Progenitor cell of endocrine pancreas (in vitro differentiated cells): Measurements from ENCODE around the gene MSX2. TPM values are rescaled to one million over a fixed set of nuclear protein-coding genes. Genes with fewer than 3 reads are reported as not detected.

ENCODE experiments used
- DNase-seq: peaks from one replicate; pipeline ENCODE4 v3.0.0; 2021; ENCODE audit warnings: low spot score; ENCODE audit not compliant: unreplicated experiment
- H3K27ac Mint-ChIP-seq: 2 replicates; pipeline ENCODE4 v1.8.0; 2021; ENCODE audit warnings: mild to moderate bottlenecking, moderate library complexity, mixed read lengths
- H3K27me3 Mint-ChIP-seq: 2 replicates; pipeline ENCODE4 v1.8.0; 2021; ENCODE audit warnings: mixed read lengths
- H3K36me3 Mint-ChIP-seq: 2 replicates; pipeline ENCODE4 v1.8.0; 2022; ENCODE audit warnings: mixed read lengths; ENCODE audit not compliant: insufficient read depth
- H3K4me1 Mint-ChIP-seq: 2 replicates; pipeline ENCODE4 v1.8.0; 2021; ENCODE audit warnings: low read depth, mixed read lengths
- H3K4me3 Mint-ChIP-seq: 2 replicates; pipeline ENCODE4 v1.8.0; 2021; ENCODE audit warnings: low read depth, mild to moderate bottlenecking, moderate library complexity, mixed read lengths
- H3K9me3 Mint-ChIP-seq: 2 replicates; pipeline ENCODE4 v1.8.0; 2021; ENCODE audit warnings: low read depth, mixed read lengths
- long read RNA-seq: library from polyadenylated mRNA; unstranded; transcript quantifications from one replicate; pipeline ENCODE4 v2.0.0, GENCODE V29; 2020
- total RNA-seq: library from RNA; stranded (reverse); gene quantifications from 2 replicates; pipeline ENCODE4 v1.2.1, GENCODE V29; 2021
- TF ChIP-seq, protein P1 (sequence below): fragments of 200-600 bp; sonication (generic); IDR thresholded peaks from one replicate; pipeline ENCODE4 v1.5.0; 2021; ENCODE audit warnings: antibody characterized with exemption, mild to moderate bottlenecking; ENCODE audit not compliant: unreplicated experiment

MSX2 gene
- total RNA-seq, result 5.8 and 11.7 TPM in 2 replicates
- long read RNA-seq, result 0 reads

DNA sequence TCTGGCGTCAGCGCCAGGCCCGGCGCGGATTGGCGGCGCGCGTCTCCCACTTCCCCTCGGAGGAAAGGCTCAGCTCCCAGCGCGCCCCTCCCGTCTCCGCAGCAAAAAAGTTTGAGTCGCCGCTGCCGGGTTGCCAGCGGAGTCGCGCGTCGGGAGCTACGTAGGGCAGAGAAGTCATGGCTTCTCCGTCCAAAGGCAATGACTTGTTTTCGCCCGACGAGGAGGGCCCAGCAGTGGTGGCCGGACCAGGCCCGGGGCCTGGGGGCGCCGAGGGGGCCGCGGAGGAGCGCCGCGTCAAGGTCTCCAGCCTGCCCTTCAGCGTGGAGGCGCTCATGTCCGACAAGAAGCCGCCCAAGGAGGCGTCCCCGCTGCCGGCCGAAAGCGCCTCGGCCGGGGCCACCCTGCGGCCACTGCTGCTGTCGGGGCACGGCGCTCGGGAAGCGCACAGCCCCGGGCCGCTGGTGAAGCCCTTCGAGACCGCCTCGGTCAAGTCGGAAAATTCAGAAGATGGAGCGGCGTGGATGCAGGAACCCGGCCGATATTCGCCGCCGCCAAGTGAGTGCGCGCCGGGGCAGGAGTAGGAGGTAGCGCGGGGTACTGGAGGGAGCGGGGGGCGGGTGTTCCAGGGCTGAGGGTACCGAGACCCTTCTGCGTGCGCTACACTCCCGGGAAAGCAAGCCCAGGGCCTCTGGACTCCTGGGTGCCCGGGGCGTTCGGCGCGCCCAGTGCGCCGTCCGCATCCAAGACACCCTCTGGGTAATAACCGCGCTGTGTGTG lies at the start of gene MSX2:
Gene MSX2 (plus strand): TSS at position 99 of the 777 bp plus-strand sequence. CDS start 78 bp downstream, at position 177.
- H3K4me1 Mint-ChIP-seq, result peaks cover 16% of the 10 kb centered on the region
- peak within 1 kb of the TSS; percentile 74 for H3K4me3 Mint-ChIP-seq
- peaks cover 91% of the 10 kb centered on the region for H3K27me3 Mint-ChIP-seq
- peaks cover 2% of the 10 kb centered on the region for H3K36me3 Mint-ChIP-seq
- H3K27ac Mint-ChIP-seq, result peak within 1 kb of the TSS; percentile 53
- H3K9me3 Mint-ChIP-seq, result no peaks in the 10 kb centered on the region
- peak; percentile 80 for DNase-seq
- TF ChIP-seq, protein P1, sequence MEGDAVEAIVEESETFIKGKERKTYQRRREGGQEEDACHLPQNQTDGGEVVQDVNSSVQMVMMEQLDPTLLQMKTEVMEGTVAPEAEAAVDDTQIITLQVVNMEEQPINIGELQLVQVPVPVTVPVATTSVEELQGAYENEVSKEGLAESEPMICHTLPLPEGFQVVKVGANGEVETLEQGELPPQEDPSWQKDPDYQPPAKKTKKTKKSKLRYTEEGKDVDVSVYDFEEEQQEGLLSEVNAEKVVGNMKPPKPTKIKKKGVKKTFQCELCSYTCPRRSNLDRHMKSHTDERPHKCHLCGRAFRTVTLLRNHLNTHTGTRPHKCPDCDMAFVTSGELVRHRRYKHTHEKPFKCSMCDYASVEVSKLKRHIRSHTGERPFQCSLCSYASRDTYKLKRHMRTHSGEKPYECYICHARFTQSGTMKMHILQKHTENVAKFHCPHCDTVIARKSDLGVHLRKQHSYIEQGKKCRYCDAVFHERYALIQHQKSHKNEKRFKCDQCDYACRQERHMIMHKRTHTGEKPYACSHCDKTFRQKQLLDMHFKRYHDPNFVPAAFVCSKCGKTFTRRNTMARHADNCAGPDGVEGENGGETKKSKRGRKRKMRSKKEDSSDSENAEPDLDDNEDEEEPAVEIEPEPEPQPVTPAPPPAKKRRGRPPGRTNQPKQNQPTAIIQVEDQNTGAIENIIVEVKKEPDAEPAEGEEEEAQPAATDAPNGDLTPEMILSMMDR, result no peak

DNA sequence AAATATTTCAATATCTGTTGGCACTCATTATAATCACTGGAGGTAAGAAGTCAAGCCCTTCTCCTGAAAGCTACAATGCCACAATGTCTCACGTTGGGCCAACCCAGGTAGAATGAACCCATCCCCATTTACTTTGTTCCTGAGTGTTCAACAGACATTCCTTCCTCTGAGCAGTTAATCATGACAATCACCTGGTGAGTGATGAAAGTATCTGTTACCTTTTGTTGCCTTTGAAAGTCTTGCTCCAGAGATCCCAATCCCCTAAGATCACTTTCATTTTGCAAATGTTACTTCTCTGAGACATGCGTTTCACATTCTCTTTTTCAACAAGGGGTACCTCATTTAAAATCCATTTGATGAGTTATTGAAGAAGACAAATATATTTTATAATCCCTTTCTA lies 49.3 kb upstream of the MSX2 start:
- no peak for DNase-seq
- H3K4me1 Mint-ChIP-seq, result peaks cover 18% of the 10 kb centered on the region
- no peak overlapping the region for H3K27ac Mint-ChIP-seq
- no peaks in the 10 kb centered on the region for H3K36me3 Mint-ChIP-seq
- no peak overlapping the region for H3K4me3 Mint-ChIP-seq
- TF ChIP-seq, protein P1, result no peak
- H3K27me3 Mint-ChIP-seq, result peaks cover 5% of the 10 kb centered on the region
- no peaks in the 10 kb centered on the region for H3K9me3 Mint-ChIP-seq

DNA sequence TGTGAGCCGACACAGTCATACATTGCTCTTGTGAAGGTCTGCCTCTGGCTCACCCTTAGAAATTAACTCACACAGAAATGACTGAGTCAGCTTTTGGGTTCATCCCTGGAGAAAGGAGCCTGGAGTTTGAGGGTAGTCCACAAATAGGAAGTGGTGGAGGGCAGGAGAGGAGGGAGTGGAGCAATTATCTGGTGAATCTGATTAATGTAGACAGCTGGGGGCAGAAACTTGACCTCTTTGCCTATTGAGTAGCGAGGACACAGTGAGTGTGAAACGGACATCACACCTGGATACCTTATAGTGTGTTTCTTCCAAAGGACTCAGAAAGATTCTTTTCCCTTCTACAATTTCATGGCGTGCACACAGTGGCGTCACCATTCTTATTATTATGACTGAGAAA lies 48.5 kb upstream of the MSX2 start:
- TF ChIP-seq, protein P1, result no peak
- no peaks in the 10 kb centered on the region for H3K36me3 Mint-ChIP-seq
- H3K27ac Mint-ChIP-seq, result no peak overlapping the region
- H3K27me3 Mint-ChIP-seq, result peaks cover under 1% of the 10 kb centered on the region
- DNase-seq, result no peak
- H3K4me1 Mint-ChIP-seq, result peaks cover 18% of the 10 kb centered on the region
- H3K4me3 Mint-ChIP-seq, result no peak overlapping the region
- H3K9me3 Mint-ChIP-seq, result no peaks in the 10 kb centered on the region

DNA sequence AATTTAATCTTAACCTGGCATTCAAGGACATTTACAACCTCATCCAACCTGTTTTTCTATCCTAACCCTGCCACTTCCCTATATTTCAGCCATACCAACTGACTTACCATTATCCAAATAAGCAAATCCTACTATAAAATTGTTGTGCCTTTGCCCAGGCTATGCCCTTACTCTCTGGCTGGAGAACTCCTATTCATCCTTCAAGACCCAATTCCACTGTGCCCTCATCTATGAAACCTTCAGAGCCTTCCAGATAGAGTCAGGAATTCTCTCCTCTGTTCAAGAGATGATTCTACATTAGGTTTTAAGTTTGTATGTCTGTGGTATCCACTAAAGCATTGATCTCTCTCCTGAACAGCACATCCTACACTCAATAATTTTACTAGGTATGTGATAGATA lies 46.3 kb upstream of the MSX2 start:
- no peaks in the 10 kb centered on the region for H3K27me3 Mint-ChIP-seq
- DNase-seq, result no peak
- H3K36me3 Mint-ChIP-seq, result no peaks in the 10 kb centered on the region
- TF ChIP-seq, protein P1, result no peak
- no peak overlapping the region for H3K4me3 Mint-ChIP-seq
- no peak overlapping the region for H3K27ac Mint-ChIP-seq
- peaks cover 12% of the 10 kb centered on the region for H3K4me1 Mint-ChIP-seq
- no peaks in the 10 kb centered on the region for H3K9me3 Mint-ChIP-seq

DNA sequence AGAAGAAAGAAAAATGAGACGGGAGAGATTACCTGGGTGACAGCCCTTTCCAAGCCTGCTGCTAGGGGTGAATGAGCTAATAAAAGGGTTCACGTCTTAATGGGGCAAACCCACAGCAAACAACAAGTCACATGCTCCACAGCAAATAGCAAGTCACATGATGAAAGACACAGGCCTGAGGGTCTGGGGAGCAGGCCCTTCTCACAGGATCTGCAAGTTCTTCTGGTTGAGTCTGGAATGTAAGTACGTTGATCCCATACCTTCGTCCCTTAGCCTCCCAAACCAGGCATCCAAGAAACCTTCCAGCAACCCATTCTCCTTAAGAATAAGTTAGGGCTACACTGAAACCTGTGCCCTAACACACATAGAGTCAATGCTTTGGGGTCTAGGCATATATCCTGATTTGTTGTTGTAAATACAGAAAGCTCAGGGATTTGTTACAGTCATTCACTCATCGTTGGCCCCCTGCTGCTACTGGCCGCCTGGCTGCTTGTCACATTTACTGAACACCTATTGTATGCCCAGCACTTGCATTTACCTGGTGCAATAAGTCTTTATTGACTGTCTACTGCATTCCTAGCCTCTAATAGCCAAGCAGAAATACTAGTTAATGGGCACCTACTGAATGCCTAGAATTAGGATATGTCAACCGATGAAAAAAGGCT lies 43.3 kb upstream of the MSX2 start:
- no peak for DNase-seq
- H3K27ac Mint-ChIP-seq, result no peak overlapping the region
- TF ChIP-seq, protein P1, result no peak
- H3K9me3 Mint-ChIP-seq, result no peaks in the 10 kb centered on the region
- no peak overlapping the region for H3K4me3 Mint-ChIP-seq
- H3K4me1 Mint-ChIP-seq, result peaks cover 4% of the 10 kb centered on the region
- H3K36me3 Mint-ChIP-seq, result no peaks in the 10 kb centered on the region
- H3K27me3 Mint-ChIP-seq, result peaks cover 2% of the 10 kb centered on the region
